D721Med (cell line): ENCODE measurements around the gene IQCM.

Experiments used
- DNase-seq: peaks from one replicate; pipeline ENCODE4 v3.0.0; 2011; ENCODE audit warnings: low spot score; ENCODE audit not compliant: insufficient read length
- FAIRE-seq: peaks from 2 replicates; lab custom pipeline; 2011; peaks lifted over from hg19 to GRCh38; lab: Jason Lieb, UNC
- TF ChIP-seq, protein P1 (sequence below): IDR thresholded peaks from 2 replicates; pipeline ENCODE4 v1.5.1; 2012; ENCODE audit warnings: mild to moderate bottlenecking, control low read depth; ENCODE audit not compliant: insufficient read depth; ENCODE audit errors: missing control alignments

IQCM gene

DNA sequence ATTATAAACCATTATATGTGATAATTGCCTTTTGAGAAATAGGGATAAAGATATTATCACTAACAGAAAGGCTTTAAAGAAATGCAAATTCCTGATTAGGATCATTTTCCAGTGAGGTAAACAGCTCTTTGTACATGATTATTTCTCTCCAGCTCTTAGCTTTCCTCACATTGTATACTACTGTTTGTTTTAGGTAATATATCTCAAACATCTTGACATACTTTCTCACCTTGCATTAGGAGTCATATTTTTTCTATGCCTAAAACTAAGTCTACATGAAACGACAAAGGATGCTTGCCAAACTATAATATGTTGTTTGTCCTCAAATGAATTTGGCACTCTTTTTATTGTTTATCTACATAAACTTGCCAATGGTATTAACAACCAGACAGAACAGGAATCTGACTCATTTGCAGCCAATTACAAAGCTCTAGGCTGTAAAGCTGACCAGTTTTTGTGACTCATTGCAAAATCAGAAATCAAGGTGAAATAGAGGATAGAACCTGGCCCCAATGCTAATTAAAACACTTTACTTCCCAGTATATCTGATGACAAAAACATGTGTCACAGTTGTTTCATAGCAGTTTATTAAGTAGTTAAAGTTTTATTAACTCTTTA is 107.0 kb downstream of the IQCM start:
- DNase-seq (no peak), FAIRE-seq (no peak)
- TF ChIP-seq, protein P1, sequence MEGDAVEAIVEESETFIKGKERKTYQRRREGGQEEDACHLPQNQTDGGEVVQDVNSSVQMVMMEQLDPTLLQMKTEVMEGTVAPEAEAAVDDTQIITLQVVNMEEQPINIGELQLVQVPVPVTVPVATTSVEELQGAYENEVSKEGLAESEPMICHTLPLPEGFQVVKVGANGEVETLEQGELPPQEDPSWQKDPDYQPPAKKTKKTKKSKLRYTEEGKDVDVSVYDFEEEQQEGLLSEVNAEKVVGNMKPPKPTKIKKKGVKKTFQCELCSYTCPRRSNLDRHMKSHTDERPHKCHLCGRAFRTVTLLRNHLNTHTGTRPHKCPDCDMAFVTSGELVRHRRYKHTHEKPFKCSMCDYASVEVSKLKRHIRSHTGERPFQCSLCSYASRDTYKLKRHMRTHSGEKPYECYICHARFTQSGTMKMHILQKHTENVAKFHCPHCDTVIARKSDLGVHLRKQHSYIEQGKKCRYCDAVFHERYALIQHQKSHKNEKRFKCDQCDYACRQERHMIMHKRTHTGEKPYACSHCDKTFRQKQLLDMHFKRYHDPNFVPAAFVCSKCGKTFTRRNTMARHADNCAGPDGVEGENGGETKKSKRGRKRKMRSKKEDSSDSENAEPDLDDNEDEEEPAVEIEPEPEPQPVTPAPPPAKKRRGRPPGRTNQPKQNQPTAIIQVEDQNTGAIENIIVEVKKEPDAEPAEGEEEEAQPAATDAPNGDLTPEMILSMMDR, result no peak

DNA sequence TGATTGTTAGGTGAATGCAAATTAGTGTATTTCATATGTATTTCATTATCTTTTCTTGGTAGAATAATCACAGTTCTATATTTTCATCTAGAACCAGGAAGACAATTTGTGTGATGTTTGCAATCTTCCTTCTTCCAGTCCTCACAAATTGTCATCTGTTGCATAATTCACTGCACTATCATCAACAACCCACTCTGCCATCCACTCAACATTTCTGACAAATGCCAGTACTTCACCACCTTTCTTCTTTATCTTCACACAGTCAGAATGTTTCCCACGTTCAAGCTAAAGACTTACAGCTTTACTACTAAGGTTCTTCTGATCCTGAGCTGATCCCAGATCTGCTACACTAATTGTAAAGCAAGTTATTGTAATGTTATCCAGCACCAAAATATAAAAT is 107.8 kb downstream of the IQCM start:
- FAIRE-seq, result no peak
- TF ChIP-seq, protein P1, result no peak
- no peak for DNase-seq

DNA sequence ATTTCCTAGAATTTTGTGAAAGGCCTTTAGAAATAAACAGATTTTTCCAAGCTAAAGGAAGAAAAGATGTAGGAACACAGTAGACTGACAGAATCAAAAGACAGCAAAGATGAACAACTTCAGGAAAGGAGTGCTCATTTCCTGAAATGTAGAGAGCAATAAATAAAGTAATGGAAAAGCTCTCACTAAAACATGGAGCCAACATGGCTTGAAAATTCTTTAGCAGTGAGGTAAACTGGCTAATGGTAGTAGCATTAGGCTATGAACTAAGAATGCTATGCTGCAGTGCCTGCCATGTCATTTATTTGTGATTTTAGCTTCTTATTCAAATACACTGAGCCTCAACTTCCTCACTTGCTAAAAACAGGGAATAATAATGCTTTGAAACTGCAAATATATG is 108.7 kb downstream of the IQCM start:
- FAIRE-seq (no peak), DNase-seq (no peak)
- TF ChIP-seq, protein P1, result no peak

DNA sequence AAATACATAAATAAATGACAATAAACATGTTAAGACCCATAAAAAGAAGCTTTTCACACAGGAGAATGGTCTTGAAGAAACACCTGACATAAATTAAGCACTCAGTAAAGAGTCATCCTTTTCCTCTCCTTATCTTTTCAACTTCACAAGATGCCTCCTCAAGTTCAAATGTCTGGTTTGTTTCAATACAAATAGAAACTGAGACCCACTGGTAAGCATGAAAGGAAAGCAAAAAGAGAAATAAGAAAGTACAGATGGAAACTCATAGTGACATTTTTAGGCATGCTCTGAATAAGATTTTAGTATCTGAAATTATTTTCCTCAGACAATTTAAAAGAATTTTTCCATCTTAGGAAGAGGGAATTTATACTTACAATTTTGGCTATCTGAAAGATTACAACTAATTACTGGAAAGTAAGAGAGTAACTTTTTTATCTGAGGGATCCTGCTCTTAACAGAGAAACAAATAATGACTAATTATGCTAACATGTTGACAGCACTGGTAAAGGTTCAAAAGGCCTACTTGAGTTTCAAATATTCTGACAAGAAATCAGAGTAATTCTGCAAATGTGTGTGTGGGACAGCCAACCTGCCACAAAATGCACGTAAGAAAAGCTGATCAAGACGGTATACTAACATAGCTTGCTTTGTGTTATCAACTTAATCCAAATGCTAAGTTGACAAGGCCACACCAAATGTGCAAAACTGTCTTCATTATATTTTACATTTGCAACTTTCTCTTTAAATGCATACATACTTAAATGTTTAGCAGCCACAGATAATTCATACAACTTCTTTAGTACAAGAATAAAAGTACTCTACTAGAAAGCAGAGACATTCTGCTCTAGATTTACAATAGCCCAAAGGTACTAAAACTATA is 113.0 kb downstream of the IQCM start:
- TF ChIP-seq, protein P1, result no peak
- DNase-seq (no peak), FAIRE-seq (no peak)

DNA sequence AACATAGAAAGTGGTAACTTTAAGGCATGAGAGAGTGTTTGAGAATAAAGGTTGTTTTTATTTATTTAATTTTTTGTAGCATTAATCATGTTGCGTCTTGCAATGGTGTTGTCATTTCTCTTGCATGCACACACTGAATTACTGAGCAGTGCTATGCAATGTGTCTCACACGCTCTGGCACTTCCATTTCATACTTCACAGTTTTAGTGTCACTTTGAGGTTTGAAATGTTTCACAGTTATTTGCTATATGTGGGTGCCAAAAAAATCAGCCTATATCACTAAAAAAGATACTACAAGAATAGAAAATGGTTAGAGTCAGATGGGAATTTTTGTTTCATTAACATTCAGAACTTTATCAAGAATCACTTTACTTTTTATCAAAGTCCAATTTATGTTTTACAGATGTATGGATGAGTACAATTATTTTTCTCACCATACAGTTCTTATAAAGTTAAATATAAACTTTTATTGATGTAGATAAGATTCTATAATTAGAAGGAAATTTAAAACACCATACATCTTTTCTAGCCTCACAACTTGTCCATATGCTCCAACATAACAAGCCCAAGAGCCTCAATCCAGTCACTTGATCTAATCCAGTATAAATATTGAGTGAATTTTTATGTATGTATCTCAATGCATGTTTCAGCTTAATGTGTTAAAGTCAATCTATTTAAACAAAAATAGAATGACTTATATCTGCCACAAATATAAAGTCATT is 114.0 kb downstream of the IQCM start:
- no peak for FAIRE-seq

DNA sequence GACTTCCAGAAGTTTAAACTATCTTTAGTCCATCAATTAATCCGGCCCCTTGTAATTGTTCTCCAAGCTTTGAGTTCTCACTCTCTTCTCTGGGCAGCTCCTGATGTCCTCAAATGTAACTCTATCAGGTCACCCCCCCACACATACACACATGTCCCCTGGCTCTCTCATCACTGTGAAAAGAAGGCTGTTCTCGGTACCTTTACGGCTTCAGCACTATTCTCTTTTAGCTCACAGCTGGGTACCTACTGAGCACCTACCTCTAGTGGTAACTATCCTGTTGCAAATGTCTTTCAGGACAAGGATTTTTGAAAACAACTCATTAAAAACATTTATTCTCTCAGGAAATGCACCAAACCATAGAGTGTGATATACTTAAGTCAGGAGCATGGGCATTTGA is 115.4 kb downstream of the IQCM start:
- FAIRE-seq (no peak), DNase-seq (no peak)
- TF ChIP-seq, protein P1, result no peak

More for the DNA sequence above, 114.0 kb downstream of the IQCM start:
- TF ChIP-seq, protein P1, result no peak
- DNase-seq, result no peak
